ENCODE data around the gene ZXDC.

Gene ZXDC

GRCh38 chr3:126483321-126483761 is 7.7 kb upstream of the ZXDC start:
- no peak overlapping the region for H3K4me3 ChIP-seq (replicated peaks; ENCODE audit: low read depth, low read length)
- TF ChIP-seq, protein P1, sequence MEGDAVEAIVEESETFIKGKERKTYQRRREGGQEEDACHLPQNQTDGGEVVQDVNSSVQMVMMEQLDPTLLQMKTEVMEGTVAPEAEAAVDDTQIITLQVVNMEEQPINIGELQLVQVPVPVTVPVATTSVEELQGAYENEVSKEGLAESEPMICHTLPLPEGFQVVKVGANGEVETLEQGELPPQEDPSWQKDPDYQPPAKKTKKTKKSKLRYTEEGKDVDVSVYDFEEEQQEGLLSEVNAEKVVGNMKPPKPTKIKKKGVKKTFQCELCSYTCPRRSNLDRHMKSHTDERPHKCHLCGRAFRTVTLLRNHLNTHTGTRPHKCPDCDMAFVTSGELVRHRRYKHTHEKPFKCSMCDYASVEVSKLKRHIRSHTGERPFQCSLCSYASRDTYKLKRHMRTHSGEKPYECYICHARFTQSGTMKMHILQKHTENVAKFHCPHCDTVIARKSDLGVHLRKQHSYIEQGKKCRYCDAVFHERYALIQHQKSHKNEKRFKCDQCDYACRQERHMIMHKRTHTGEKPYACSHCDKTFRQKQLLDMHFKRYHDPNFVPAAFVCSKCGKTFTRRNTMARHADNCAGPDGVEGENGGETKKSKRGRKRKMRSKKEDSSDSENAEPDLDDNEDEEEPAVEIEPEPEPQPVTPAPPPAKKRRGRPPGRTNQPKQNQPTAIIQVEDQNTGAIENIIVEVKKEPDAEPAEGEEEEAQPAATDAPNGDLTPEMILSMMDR (IDR thresholded peaks at IDR 0.05; ENCODE audit: insufficient read depth, low read length, poor library complexity, severe bottlenecking): no peak
- no peak for DNase-seq (ENCODE audit: extremely low read depth, insufficient read length)
- H3K36me3 ChIP-seq (ENCODE audit: control insufficient read depth, insufficient read depth, low read length): no peaks in the 10 kb centered on the region
- no peaks in the 10 kb centered on the region; the same call in 1 of the 2 replicates for H3K27me3 ChIP-seq (replicated peaks; ENCODE audit: control insufficient read depth, insufficient read depth, low read length)

GRCh38 chr3:126482503-126483255 is 7.0 kb upstream of the ZXDC start:
- H3K4me3 ChIP-seq (replicated peaks; ENCODE audit: low read depth, low read length): no peak overlapping the region
- no peaks in the 10 kb centered on the region; the same call in 1 of the 2 replicates for H3K27me3 ChIP-seq (replicated peaks; ENCODE audit: control insufficient read depth, insufficient read depth, low read length)
- DNase-seq (ENCODE audit: extremely low read depth, insufficient read length): no peak
- TF ChIP-seq, protein P1 (IDR thresholded peaks at IDR 0.05; ENCODE audit: insufficient read depth, low read length, poor library complexity, severe bottlenecking): no peak
- no peaks in the 10 kb centered on the region for H3K36me3 ChIP-seq (ENCODE audit: control insufficient read depth, insufficient read depth, low read length)

DNA sequence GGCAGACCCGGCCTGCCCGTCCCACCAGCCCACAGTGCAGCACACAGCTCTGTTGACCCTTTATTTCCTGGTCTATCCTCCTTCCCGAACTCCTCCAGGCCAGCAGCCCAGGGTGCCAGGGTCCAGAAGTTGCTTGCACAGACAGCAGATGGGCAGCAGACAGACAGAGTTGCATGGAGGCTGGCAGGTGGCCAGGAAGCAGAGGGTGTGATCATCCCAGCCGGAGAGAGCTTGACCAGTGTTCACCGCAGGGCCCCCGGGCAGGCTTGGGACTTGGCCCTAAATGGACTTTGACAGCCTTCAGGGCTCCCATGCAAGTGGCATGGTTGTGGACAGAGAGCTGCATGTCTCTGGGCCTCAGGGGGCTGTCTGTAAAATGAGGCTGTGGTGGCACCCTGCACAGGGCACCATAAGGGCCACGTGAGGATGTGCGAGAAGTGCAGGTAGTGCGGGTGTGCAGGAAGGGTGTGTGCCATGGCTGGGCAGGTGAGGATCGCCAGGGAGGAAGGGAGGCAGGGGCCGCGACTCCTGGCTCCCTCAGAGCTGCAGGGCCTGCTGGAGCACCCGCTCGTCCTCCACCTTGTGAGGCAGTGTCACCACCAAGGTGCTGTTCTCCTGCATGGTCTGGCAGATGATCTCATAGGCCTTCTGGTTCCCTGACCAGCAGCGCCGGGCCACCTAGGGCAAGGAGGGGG is 6.3 kb upstream of the ZXDC start:
- no peaks in the 10 kb centered on the region; the same call in 1 of the 2 replicates for H3K27me3 ChIP-seq (replicated peaks; ENCODE audit: control insufficient read depth, insufficient read depth, low read length)
- DNase-seq (ENCODE audit: extremely low read depth, insufficient read length): no peak
- no peaks in the 10 kb centered on the region for H3K36me3 ChIP-seq (ENCODE audit: control insufficient read depth, insufficient read depth, low read length)
- no peak overlapping the region for H3K4me3 ChIP-seq (replicated peaks; ENCODE audit: low read depth, low read length)
- TF ChIP-seq, protein P1 (IDR thresholded peaks at IDR 0.05; ENCODE audit: insufficient read depth, low read length, poor library complexity, severe bottlenecking): no peak

DNA sequence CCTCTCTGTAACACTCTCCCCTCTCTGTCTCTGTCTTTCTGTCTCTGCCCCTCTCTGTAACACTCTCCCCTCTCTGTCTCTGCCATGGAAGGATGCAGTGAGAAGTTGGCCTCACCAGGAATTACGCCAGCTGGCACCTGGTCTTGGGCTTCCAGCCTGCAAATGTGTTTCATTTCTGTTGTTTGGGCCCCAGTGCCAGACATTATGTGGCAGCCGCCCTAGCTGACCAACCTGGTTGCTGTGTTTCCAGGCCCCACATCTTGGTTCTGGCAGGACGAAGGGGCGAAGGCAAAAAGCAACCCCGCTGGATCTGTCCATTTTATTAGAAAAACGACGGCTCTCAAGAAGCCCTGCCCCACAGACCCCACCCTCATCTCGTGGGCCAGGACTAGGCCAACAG is 5.2 kb upstream of the ZXDC start:
- TF ChIP-seq, protein P1 (IDR thresholded peaks at IDR 0.05; ENCODE audit: insufficient read depth, low read length, poor library complexity, severe bottlenecking): no peak
- DNase-seq (ENCODE audit: extremely low read depth, insufficient read length): no peak

GRCh38 chr3:126480206-126480605 is 4.5 kb upstream of the ZXDC start:
- H3K27me3 ChIP-seq (replicated peaks; ENCODE audit: control insufficient read depth, insufficient read depth, low read length): no peaks in the 10 kb centered on the region; the same call in 1 of the 2 replicates
- no peak for DNase-seq (ENCODE audit: extremely low read depth, insufficient read length)
- TF ChIP-seq, protein P1 (IDR thresholded peaks at IDR 0.05; ENCODE audit: insufficient read depth, low read length, poor library complexity, severe bottlenecking): no peak
- no peaks in the 10 kb centered on the region for H3K36me3 ChIP-seq (ENCODE audit: control insufficient read depth, insufficient read depth, low read length)
- H3K4me3 ChIP-seq (replicated peaks; ENCODE audit: low read depth, low read length): no peak overlapping the region

More for the DNA sequence above, 5.2 kb upstream of the ZXDC start:
- H3K36me3 ChIP-seq (ENCODE audit: control insufficient read depth, insufficient read depth, low read length): no peaks in the 10 kb centered on the region
- H3K4me3 ChIP-seq (replicated peaks; ENCODE audit: low read depth, low read length): no peak overlapping the region
- no peaks in the 10 kb centered on the region; the same call in 1 of the 2 replicates for H3K27me3 ChIP-seq (replicated peaks; ENCODE audit: control insufficient read depth, insufficient read depth, low read length)

Data from GM06990 (cell line).